MG63 (cell line): ENCODE measurements around the gene RPL18A. TPM values are rescaled to one million over a fixed set of nuclear protein-coding genes. Genes with fewer than 3 reads are reported as not detected.

Experiments
- DNase-seq: peaks from one replicate; pipeline ENCODE4 v3.0.0-alpha.2; 2020
- H3K27me3 ChIP-seq: fragments of 250-450 bp; sonication (Bioruptor Pico); 2 replicates; pipeline ENCODE4 v1.5.1; 2020; ENCODE audit warnings: mild to moderate bottlenecking, moderate library complexity
- H3K36me3 ChIP-seq: fragments of 250-450 bp; sonication (Bioruptor Pico); 2 replicates; pipeline ENCODE4 v1.5.1; 2020; ENCODE audit warnings: mild to moderate bottlenecking, moderate library complexity
- H3K4me3 ChIP-seq: fragments of 250-450 bp; sonication (Bioruptor Pico); 2 replicates; pipeline ENCODE4 v1.5.1; 2020; ENCODE audit warnings: mild to moderate bottlenecking, moderate library complexity
- H3K9me3 ChIP-seq: fragments of 250-450 bp; sonication (Bioruptor Pico); 2 replicates; pipeline ENCODE4 v1.5.1; 2020; ENCODE audit warnings: mild to moderate bottlenecking, moderate library complexity
- total RNA-seq: library from RNA; depleted of rRNA; stranded (reverse); fragments of >200 nt; shearing (Covaris generic); gene quantifications from 2 replicates; pipeline ENCODE4 v1.2.3, GENCODE V29; 2014; ENCODE audit warnings: low replicate concordance

The RPL18A gene
- total RNA-seq, 1 experiment from 2014 or later, result 1,556 TPM

DNA sequence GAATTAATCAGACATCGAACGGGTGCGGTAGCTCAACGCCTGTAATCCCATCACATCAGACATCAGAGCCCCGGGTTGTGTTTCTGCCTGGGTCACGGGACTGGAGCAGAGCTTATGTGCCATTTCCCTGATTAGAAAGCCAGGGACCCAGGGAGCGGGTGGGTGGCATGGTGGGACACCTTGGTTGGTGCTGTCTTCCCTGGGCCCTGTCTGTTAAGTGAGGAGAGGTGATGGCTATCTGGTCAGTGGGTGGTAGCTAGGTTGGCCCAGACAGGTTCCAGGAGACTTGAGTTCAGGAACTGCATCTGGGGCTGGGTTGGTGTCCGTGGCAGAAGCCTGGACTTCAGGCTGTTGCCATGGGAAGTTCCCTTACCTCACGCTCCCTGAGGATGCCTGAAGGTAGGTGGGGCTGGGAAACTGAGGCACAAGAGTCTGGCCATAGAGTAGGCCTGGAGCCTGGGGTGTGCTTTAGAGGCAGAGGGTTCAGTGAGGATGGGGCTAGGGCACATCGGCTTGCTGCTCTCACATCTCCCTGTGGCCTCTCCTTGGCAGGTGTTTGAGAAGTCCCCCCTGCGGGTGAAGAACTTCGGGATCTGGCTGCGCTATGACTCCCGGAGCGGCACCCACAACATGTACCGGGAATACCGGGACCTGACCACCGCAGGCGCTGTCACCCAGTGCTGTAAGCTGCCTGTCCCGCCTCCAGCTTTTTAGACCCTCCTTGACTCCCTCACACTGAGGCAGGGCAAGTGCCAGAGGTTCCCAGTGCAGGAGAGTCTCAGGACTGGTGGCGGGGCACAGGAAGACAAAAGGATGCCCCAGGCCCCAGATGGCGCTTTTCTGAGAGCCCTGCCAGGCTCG lies 2.1 kb downstream of the RPL18A start:
- no peak for DNase-seq
- H3K9me3 ChIP-seq, result no peaks in the 10 kb centered on the region
- H3K4me3 ChIP-seq, result peak overlapping the region; percentile 98
- no peaks in the 10 kb centered on the region for H3K27me3 ChIP-seq
- H3K36me3 ChIP-seq, result peaks cover 52% of the 10 kb centered on the region

DNA sequence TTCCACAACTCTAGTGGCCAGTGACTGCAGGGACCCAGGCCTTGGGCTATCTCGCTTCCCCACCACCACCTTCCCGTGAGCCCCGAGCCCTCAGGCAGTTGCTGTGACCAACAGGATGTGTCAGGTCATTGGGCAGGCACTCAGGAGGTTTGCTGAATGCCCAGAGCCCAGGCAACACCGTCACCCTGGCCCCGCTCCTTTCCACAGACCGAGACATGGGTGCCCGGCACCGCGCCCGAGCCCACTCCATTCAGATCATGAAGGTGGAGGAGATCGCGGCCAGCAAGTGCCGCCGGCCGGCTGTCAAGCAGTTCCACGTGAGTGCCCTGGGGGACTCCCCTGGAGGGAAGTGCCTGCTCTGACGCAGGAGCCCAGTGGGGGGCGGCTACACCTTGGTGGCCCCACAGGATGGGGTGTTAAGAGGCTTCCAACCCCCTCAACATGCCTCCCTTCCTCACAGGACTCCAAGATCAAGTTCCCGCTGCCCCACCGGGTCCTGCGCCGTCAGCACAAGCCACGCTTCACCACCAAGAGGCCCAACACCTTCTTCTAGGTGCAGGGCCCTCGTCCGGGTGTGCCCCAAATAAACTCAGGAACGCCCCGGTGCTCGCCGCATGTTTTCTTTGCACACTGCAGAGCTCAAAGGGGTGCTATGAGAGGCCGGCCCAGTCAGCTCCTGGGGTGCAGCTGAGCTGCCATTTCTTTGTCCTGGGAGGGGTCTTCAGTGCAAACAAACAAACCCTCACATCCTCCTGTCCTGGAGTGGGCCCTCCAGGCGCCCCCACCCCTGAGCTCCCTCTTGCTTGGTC lies 3.2 kb downstream of the RPL18A start:
- H3K4me3 ChIP-seq, result no peak overlapping the region
- H3K36me3 ChIP-seq, result peaks cover 52% of the 10 kb centered on the region
- DNase-seq, result no peak
- no peaks in the 10 kb centered on the region for H3K27me3 ChIP-seq
- no peaks in the 10 kb centered on the region for H3K9me3 ChIP-seq

DNA sequence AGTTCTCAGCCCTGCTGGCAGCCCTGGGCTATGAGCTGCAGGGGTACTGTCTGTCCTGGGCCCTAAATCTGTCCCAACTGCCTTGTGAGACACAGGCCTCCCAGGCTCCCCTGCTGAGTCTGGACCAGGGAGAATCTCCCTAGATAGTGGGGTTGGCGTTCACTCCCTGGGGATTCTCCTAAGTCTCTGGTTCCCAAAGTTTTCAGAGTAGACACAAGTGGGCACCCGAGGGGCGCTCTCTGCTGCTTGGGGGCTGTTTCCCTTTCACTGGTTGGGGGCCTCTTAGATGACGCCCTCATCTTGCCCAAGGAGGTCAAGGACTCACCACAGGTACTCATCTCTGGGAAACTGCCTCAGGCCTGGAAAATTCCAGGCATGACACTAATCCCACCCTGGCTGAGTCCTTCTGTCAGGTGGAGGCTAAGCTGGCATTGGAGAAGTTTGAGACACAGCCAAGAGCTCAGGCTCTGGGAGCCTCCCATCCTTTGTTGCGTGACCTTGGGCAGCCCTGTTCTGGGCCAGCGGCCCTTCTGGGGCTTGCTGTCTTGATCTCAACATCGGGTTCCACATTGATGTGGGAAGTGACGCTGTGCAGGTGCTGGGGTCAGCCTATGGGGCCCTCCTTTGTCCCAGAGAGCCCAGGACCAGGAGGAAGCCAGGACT lies 3.9 kb downstream of the RPL18A start:
- Histone ChIP-seq H3K36me3 (peaks cover 52% of the 10 kb centered on the region), H3K9me3 (no peaks in the 10 kb centered on the region)
- no peak for DNase-seq

GRCh38 chr19:17865364-17866311 lies 5.9 kb downstream of the RPL18A start:
- peak; percentile 57 for DNase-seq

More for the DNA sequence above, 3.9 kb downstream of the RPL18A start:
- no peak overlapping the region for H3K4me3 ChIP-seq
- H3K27me3 ChIP-seq, result no peaks in the 10 kb centered on the region

DNA sequence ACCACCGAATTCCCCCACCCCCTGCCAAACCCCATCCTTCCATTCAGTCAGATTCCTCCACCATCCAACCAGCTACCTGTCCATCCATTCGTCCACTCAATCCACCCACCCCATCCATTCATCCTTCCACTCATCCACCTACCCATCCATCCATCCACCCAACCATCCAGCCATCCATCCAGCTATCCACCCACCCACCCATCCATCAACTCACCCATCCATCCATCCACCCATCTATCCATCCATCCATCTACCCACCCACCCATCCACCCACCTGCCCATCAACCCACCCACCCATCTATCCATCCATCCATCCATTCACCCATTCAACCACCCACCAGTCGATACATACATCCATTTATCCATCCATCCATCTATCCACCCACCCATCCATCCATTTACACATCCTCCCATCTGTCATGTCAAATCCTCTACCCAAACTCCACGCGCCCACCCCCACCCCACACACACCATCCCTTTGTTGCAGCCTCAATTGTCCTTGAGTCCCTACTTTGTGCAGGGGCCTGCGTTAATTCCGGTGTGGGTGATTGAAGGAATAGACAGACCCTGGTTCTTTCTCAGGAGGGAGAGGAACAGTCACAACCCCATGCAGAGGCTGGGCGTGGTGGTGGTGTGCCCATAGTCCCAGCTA lies 6.7 kb downstream of the RPL18A start:
- no peaks in the 10 kb centered on the region for H3K9me3 ChIP-seq
- peaks cover 2% of the 10 kb centered on the region; the same call in 1 of the 2 replicates for H3K27me3 ChIP-seq
- no peak for DNase-seq

More at GRCh38 chr19:17865364-17866311, 5.9 kb downstream of the RPL18A start:
- Histone ChIP-seq H3K36me3 (peaks cover 43% of the 10 kb centered on the region), H3K27me3 (peaks cover under 1% of the 10 kb centered on the region; the same call in 1 of the 2 replicates), H3K9me3 (no peaks in the 10 kb centered on the region), H3K4me3 (no peak overlapping the region)

DNA sequence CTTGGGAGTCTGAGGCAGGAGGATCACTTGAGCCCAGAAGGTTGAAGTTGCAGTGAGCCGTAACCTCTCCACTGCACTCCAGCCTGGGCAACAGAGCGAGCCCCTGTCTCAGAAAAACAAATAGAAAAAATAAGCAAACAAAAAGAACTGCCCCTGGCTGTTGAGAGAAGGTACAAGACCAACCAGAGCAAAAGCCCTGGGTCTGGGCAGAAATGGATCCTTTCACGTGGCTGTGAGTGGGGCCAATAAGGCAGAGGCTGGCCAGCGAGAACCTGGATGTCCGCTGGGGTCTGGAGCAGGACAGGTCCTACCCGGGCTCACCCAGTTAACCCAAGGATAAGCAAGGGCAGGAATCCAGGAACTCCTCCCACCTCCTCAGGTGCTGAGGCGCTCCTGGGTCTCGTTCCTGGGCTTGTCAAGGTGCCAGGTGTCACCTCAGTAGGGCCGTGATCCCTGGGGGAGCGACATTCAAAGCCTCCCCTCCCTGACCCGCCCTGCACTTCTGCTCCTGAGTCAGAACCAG lies 7.3 kb downstream of the RPL18A start:
- no peak overlapping the region for H3K4me3 ChIP-seq
- H3K36me3 ChIP-seq, result peaks cover 29% of the 10 kb centered on the region
- no peak for DNase-seq
- H3K27me3 ChIP-seq, result peaks cover 2% of the 10 kb centered on the region; the same call in 1 of the 2 replicates
- no peaks in the 10 kb centered on the region for H3K9me3 ChIP-seq

More for the DNA sequence above, 6.7 kb downstream of the RPL18A start:
- H3K4me3 ChIP-seq, result no peak overlapping the region
- peaks cover 35% of the 10 kb centered on the region for H3K36me3 ChIP-seq

GRCh38 chr19:17868669-17869068 lies 9.0 kb downstream of the RPL18A start:
- Histone ChIP-seq H3K9me3 (no peaks in the 10 kb centered on the region), H3K4me3 (no peak overlapping the region), H3K36me3 (peaks cover 13% of the 10 kb centered on the region), H3K27me3 (peaks cover 2% of the 10 kb centered on the region; the same call in 1 of the 2 replicates)
- no peak for DNase-seq

- no peak overlapping the region for H3K4me3 ChIP-seq
- peaks cover 8% of the 10 kb centered on the region for H3K36me3 ChIP-seq
- no peaks in the 10 kb centered on the region for H3K9me3 ChIP-seq
- H3K27me3 ChIP-seq, result peaks cover 5% of the 10 kb centered on the region; the same call in 1 of the 2 replicates
- DNase-seq, result no peak
These were observed 9.5 kb downstream of the RPL18A start for GRCh38 chr19:17869114-17869608.

DNA sequence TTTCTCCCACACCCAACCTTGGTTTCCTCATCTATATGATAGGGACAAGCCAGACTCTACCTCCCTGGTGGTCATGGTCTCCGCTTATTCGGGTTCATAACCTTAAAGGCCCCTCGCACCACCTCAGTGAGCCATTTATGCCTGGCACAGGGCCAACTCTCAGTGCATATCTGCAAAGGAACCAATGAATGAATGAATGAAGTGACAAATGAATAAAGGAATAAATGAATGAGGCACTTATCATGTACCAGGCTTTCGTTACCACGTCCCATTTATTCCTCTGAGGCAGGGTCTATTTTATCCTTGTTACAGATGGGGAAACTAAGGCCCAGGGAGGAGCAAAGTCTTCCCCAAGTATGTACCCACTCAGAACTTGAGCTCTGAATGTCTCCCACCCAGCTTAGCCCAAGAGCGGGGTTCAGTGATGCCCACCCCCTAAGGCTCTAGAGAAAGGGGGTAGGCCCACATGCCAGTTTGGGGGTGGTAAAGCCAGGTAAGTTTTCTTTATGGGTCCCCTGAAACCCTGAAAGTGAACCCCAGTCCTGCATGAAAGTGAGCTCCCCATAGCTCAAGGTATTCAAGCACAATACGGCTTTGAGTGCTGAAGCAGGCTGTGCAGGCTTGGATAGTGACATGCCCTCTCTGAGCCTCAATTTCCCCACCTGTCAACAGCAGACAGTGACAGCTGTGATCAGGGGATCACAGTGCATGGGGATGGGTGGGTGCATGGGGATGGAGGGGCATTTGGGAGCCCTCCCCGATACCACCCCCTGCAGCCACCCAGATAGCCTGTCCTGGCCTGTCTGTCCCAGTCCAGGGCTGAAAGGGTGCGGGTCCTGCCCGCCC lies 11.5 kb downstream of the RPL18A start:
- DNase-seq, result no peak
- Histone ChIP-seq H3K4me3 (no peak overlapping the region), H3K36me3 (no peaks in the 10 kb centered on the region), H3K27me3 (peaks cover 8% of the 10 kb centered on the region; the same call in 1 of the 2 replicates), H3K9me3 (no peaks in the 10 kb centered on the region)

- no peak for DNase-seq
- no peak within 1 kb of the TSS for H3K4me3 ChIP-seq
- H3K27me3 ChIP-seq, result peaks cover 8% of the 10 kb centered on the region
- no peaks in the 10 kb centered on the region for H3K9me3 ChIP-seq
- H3K36me3 ChIP-seq, result no peaks in the 10 kb centered on the region
These were observed 12.2 kb downstream of the RPL18A start, which contains the start of gene SLC5A5 for GRCh38 chr19:17871878-17872250. Gene SLC5A5, plus strand, starts transcription at chr19:17871945. Its CDS starts 375 bp downstream, at chr19:17872320.

GRCh38 chr19:17872251-17873001 lies 12.7 kb downstream of the RPL18A start:
- no peak for DNase-seq

GRCh38 chr19:17873786-17874757 lies 14.4 kb downstream of the RPL18A start:
- no peaks in the 10 kb centered on the region for H3K9me3 ChIP-seq
- H3K27me3 ChIP-seq, result peaks cover 17% of the 10 kb centered on the region
- no peak overlapping the region for H3K4me3 ChIP-seq
- peak; percentile 38 for DNase-seq
- H3K36me3 ChIP-seq, result no peaks in the 10 kb centered on the region

More at GRCh38 chr19:17872251-17873001, 12.7 kb downstream of the RPL18A start:
- H3K9me3 ChIP-seq, result no peaks in the 10 kb centered on the region
- peaks cover 9% of the 10 kb centered on the region for H3K27me3 ChIP-seq
- no peaks in the 10 kb centered on the region for H3K36me3 ChIP-seq
- no peak overlapping the region for H3K4me3 ChIP-seq
